ENCODE data around the gene CRIP1. TPM values are rescaled to one million over a fixed set of nuclear protein-coding genes. Genes with fewer than 3 reads are reported as not detected.

CRIP1 gene
- polyA plus RNA-seq, 3 donors, result 688 to 2,084 (median 1,032) TPM

- Histone ChIP-seq H3K9ac (ENCODE audit: insufficient read depth, low read length, poor library complexity, severe bottlenecking) (peak overlapping the region; percentile 97), H4K20me1 (ENCODE audit: insufficient read depth, low read length) (peaks cover under 1% of the 10 kb centered on the region), H3K4me2 (replicated peaks; ENCODE audit: extremely low read depth, low read length, poor library complexity, severe bottlenecking) (peak overlapping the region; percentile 79), H3K79me2 (ENCODE audit: insufficient read depth, low read length) (no peaks in the 10 kb centered on the region), H3K36me3 (replicated peaks in 1 of 2; ENCODE audit: control insufficient read depth in 1 of 2, insufficient read depth in 2 of 2, low read length in 2 of 2) (no peaks in the 10 kb centered on the region), H3K4me3 (replicated peaks in 1 of 3; ENCODE audit: low read depth in 2 of 3, low read length in 3 of 3) (peak overlapping the region; percentile 18 to 72 (median 52)), H3K4me1 (ENCODE audit: control insufficient read depth in 1 of 2, insufficient read depth in 2 of 2, low read length in 2 of 2) (peaks cover 49 to 64% of the 10 kb centered on the region in 2 donors), H3K27me3 (ENCODE audit: control insufficient read depth in 2 of 2, insufficient read depth in 2 of 2, low read length in 2 of 2) (peaks cover 10 to 70% of the 10 kb centered on the region in 2 donors), H3K27ac (ENCODE audit: low read depth in 1 of 2, low read length in 2 of 2) (peak overlapping the region; percentile 82 to 99), H2AFZ (ENCODE audit: insufficient read depth, low read depth, low read length, poor library complexity, severe bottlenecking) (peak overlapping the region; percentile 56), H3K9me3 (replicated peaks in 1 of 2; ENCODE audit: control insufficient read depth in 1 of 2, insufficient read depth in 1 of 2, low read length in 2 of 2) (peaks cover 9 to 17% of the 10 kb centered on the region in 2 donors)
- Mint-ChIP-seq H3K9me3 (peaks cover 5 to 24% (median 17%) of the 10 kb centered on the region in 7 donors), H3K4me1 (peaks cover 51% of the 10 kb centered on the region), H3K27ac (peak overlapping the region; percentile 96 to 99 (median 99)), H3K27me3 (ENCODE audit: low read depth in 3 of 3) (peaks cover 52 to 86% (median 58%) of the 10 kb centered on the region in 3 donors), H3K4me3 (peak overlapping the region; percentile 75 to 88), H3K36me3 (peaks cover 5 to 12% of the 10 kb centered on the region in 2 donors)
- DNase-seq, result peak; percentile 91 to 92 (median 91)
- peak; percentile 99 for TF ChIP-seq CTCF (IDR thresholded peaks at IDR 0.05)
- intact Hi-C loops (cut with micrococcal nuclease), result loop anchor here (1.0 to 10.0 kb wide), 4 partner anchors 8 to 416 kb away; partner anchors contain the start of genes GPR132 (in 1 of the 2) and TEX22 (in 1 of the 2)
- WGBS (ENCODE audit: insufficient coverage), result under 1% methylated on average over 27 of the region's 35 CpGs
Measured at GRCh38 chr14:105480807-105481801, 5.6 kb upstream of the CRIP1 start.

- H3K4me2 ChIP-seq (replicated peaks; ENCODE audit: extremely low read depth, low read length, poor library complexity, severe bottlenecking), result peak overlapping the region; percentile 79
- H3K9me3 ChIP-seq (replicated peaks in 1 of 2; ENCODE audit: control insufficient read depth in 1 of 2, insufficient read depth in 1 of 2, low read length in 2 of 2), result peaks cover 8 to 9% of the 10 kb centered on the region in 2 donors
- Mint-ChIP-seq H3K9me3 (peaks cover 5 to 18% (median 13%) of the 10 kb centered on the region in 7 donors), H3K27me3 (ENCODE audit: low read depth in 3 of 3) (peaks cover 52 to 86% (median 57%) of the 10 kb centered on the region in 3 donors), H3K4me1 (peaks cover 57% of the 10 kb centered on the region), H3K36me3 (peaks cover 5 to 14% of the 10 kb centered on the region in 2 donors), H3K27ac (peak overlapping the region; percentile 96 to 99 (median 99)), H3K4me3 (peak overlapping the region; percentile 75 to 82)
- TF ChIP-seq CTCF (IDR thresholded peaks at IDR 0.05), result no peak
- H3K4me3 ChIP-seq (replicated peaks in 1 of 3; ENCODE audit: low read depth in 2 of 3, low read length in 3 of 3), result peak overlapping the region in 2 of 3 experiments; percentile 52 to 72
- H3K9ac ChIP-seq (ENCODE audit: insufficient read depth, low read length, poor library complexity, severe bottlenecking), result peak overlapping the region; percentile 97
- H4K20me1 ChIP-seq (ENCODE audit: insufficient read depth, low read length), result no peaks in the 10 kb centered on the region
- H3K27me3 ChIP-seq (ENCODE audit: control insufficient read depth in 2 of 2, insufficient read depth in 2 of 2, low read length in 2 of 2), result peaks cover 7 to 70% of the 10 kb centered on the region in 2 donors
- 4% methylated on average over 14 of the region's 18 CpGs for WGBS (ENCODE audit: insufficient coverage)
- no peaks in the 10 kb centered on the region for H3K79me2 ChIP-seq (ENCODE audit: insufficient read depth, low read length)
- H3K4me1 ChIP-seq (ENCODE audit: control insufficient read depth in 1 of 2, insufficient read depth in 2 of 2, low read length in 2 of 2), result peaks cover 58 to 72% of the 10 kb centered on the region in 2 donors
- no peak overlapping the region for H2AFZ ChIP-seq (ENCODE audit: insufficient read depth, low read depth, low read length, poor library complexity, severe bottlenecking)
- no peaks in the 10 kb centered on the region for H3K36me3 ChIP-seq (replicated peaks in 1 of 2; ENCODE audit: control insufficient read depth in 1 of 2, insufficient read depth in 2 of 2, low read length in 2 of 2)
- intact Hi-C loops (cut with micrococcal nuclease), result loop anchor here (1.0 to 10.0 kb wide), 4 partner anchors 7 to 417 kb away; partner anchors contain the start of genes GPR132 (in 1 of the 2) and TEX22 (in 1 of the 2)
- peak overlapping the region; percentile 82 to 99 for H3K27ac ChIP-seq (ENCODE audit: low read depth in 1 of 2, low read length in 2 of 2)
- peak; percentile 99 for DNase-seq
Measured at GRCh38 chr14:105481886-105482457, 4.7 kb upstream of the CRIP1 start.

Measured in CD14-positive monocyte (primary cell).